Parathyroid adenoma (tissue), 2 donors: ENCODE measurements around the gene CCDC183.
"Not testable (repeated sequence)": the region's sequence is repeated elsewhere in the genome, so short reads cannot be mapped to it uniquely, and the experiment has no call there.

ENCODE experiments used
- H2AFZ ChIP-seq: fragments of 300-600 bp; sonication (generic); one replicate; pipeline ENCODE4 v1.7.0; 2017; ENCODE audit warnings: antibody characterized with exemption, mild to moderate bottlenecking
- H3K27ac ChIP-seq: fragments of 300-600 bp; sonication (generic); one replicate; pipeline ENCODE4 v1.7.0; 2017
- H3K27me3 ChIP-seq: fragments of 300-600 bp; sonication (generic); one replicate; pipeline ENCODE4 v1.7.0; 2017; ENCODE audit warnings: low read length; ENCODE audit not compliant: control insufficient read depth, insufficient read depth
- H3K36me3 ChIP-seq: fragments of 300-600 bp; sonication (generic); one replicate; pipeline ENCODE4 v1.7.0; 2017; ENCODE audit warnings: low read length; ENCODE audit not compliant: control insufficient read depth, insufficient read depth
- H3K4me1 ChIP-seq: fragments of 300-600 bp; sonication (generic); one replicate; pipeline ENCODE4 v1.7.0; 2017; ENCODE audit warnings: control low read depth
- H3K4me2 ChIP-seq: fragments of 300-600 bp; sonication (generic); one replicate; pipeline ENCODE4 v1.7.0; 2017; ENCODE audit warnings: low read length
- H3K4me3 ChIP-seq: fragments of 300-600 bp; sonication (generic); one replicate; pipeline ENCODE4 v1.7.0; 2017; ENCODE audit warnings: low read depth, low read length
- H3K79me2 ChIP-seq: fragments of 300-600 bp; sonication (generic); one replicate; pipeline ENCODE4 v1.7.0; 2017; ENCODE audit warnings: control low read depth
- H3K9ac ChIP-seq: fragments of 300-600 bp; sonication (generic); one replicate; pipeline ENCODE4 v1.7.0; 2017; ENCODE audit warnings: mild to moderate bottlenecking
- H3K9me3 ChIP-seq: fragments of 300-600 bp; sonication (generic); one replicate; pipeline ENCODE4 v1.7.0; 2017; ENCODE audit warnings: low read length; ENCODE audit not compliant: control insufficient read depth
- CTCF ChIP-seq: fragments of 300-600 bp; sonication (generic); IDR thresholded peaks from one replicate; pipeline ENCODE4 v1.7.0; 2017; ENCODE audit warnings: antibody characterized with exemption, mild to moderate bottlenecking
- donor health status: primary hyperparathyroidism.

CCDC183 gene

GRCh38 chr9:136840140-136840876, 44.2 kb downstream of the CCDC183 start:
- H3K4me3 ChIP-seq: no peak overlapping the region
- H3K4me1 ChIP-seq: peaks cover 2% of the 10 kb centered on the region
- H3K36me3 ChIP-seq: no peaks in the 10 kb centered on the region

GRCh38 chr9:136840877-136841645, 44.9 kb downstream of the CCDC183 start:
- Histone ChIP-seq H3K27ac (no peak overlapping the region), H3K9me3 (no peaks in the 10 kb centered on the region), H3K4me3 (no peak overlapping the region), H3K27me3 (no peaks in the 10 kb centered on the region), H3K79me2 (no peaks in the 10 kb centered on the region), H3K4me2 (peak overlapping the region; percentile 10), H3K4me1 (peaks cover 2% of the 10 kb centered on the region), H3K9ac (no peak overlapping the region), H2AFZ (no peak overlapping the region), H3K36me3 (no peaks in the 10 kb centered on the region)
- no peak for TF ChIP-seq CTCF

More at GRCh38 chr9:136840140-136840876, 44.2 kb downstream of the CCDC183 start:
- no peak overlapping the region for H2AFZ ChIP-seq
- no peak for TF ChIP-seq CTCF
- no peak overlapping the region for H3K9ac ChIP-seq
- H3K27me3 ChIP-seq: no peaks in the 10 kb centered on the region
- no peak overlapping the region for H3K4me2 ChIP-seq
- H3K9me3 ChIP-seq: no peaks in the 10 kb centered on the region
- no peaks in the 10 kb centered on the region for H3K79me2 ChIP-seq
- no peak overlapping the region for H3K27ac ChIP-seq

- not testable (repeated sequence) for H3K4me1 ChIP-seq, H3K9me3 ChIP-seq, H2AFZ ChIP-seq, H3K27ac ChIP-seq, H3K9ac ChIP-seq, H3K27me3 ChIP-seq, H3K36me3 ChIP-seq, H3K79me2 ChIP-seq
- Histone ChIP-seq H3K4me2 (peak overlapping the region; percentile 74), H3K4me3 (peak overlapping the region; percentile 56)
Measured at GRCh38 chr9:136841646-136842379, 45.7 kb downstream of the CCDC183 start.

- not testable (repeated sequence) for H3K36me3 ChIP-seq, H3K79me2 ChIP-seq, H3K27me3 ChIP-seq, H3K4me1 ChIP-seq, H3K9ac ChIP-seq, H3K9me3 ChIP-seq
- H3K4me2 ChIP-seq: peak within 1 kb of the TSS; percentile 74
- TF ChIP-seq CTCF: peak; percentile 79
- peak within 1 kb of the TSS; percentile 56 for H3K4me3 ChIP-seq
- H3K27ac ChIP-seq: peak within 1 kb of the TSS; percentile 32
- H2AFZ ChIP-seq: peak within 1 kb of the TSS; percentile 68
Measured at GRCh38 chr9:136842380-136842948, 46.3 kb downstream of the CCDC183 start, which contains the start of gene AJM1. Gene AJM1, plus strand, starts transcription at chr9:136842478. Its CDS starts 1,937 bp downstream, at chr9:136844415.

GRCh38 chr9:136843159-136843800, 47.1 kb downstream of the CCDC183 start:
- not testable (repeated sequence) for H3K36me3 ChIP-seq, H2AFZ ChIP-seq, H3K27me3 ChIP-seq, H3K9me3 ChIP-seq, H3K27ac ChIP-seq, H3K4me3 ChIP-seq, H3K79me2 ChIP-seq, H3K9ac ChIP-seq, H3K4me1 ChIP-seq
- peak overlapping the region; percentile 38 for H3K4me2 ChIP-seq
